ENCODE data around the gene ARL6IP5. TPM values are rescaled to one million over a fixed set of nuclear protein-coding genes. Genes with fewer than 3 reads are reported as not detected.

ARL6IP5 gene
- total and polyA plus RNA-seq, 2 donors from 2014 or later = 94.0 to 138 TPM

DNA sequence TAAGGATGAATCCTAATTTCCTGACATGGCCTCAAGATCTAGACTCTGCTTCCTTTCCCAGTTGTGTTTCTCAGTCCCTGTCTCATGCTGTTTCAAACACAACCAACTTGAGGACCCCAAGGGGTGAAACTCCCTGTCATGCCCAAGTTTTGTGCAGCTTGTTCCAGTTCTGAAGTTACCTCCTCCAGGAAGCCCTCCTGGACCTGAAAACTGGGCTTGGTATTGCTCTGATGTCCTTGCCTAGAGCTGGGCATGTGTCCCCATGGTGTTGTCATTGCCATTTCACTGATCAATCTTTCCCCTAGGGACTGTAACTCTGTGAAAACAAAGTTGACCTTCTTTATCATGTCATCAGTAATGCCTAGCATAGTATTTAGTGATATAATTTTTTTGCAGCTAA lies 43.8 kb downstream of the ARL6IP5 start:
- Histone ChIP-seq H3K4me1 (ENCODE audit: control insufficient read depth in 2 of 3, insufficient read depth in 2 of 3, low read depth in 1 of 3, low read length in 3 of 3) (no peaks in the 10 kb centered on the region), H3K27ac (ENCODE audit: low read depth in 2 of 2, low read length in 2 of 2) (no peak overlapping the region), H3K27me3 (ENCODE audit: control insufficient read depth, insufficient read depth, low read length) (no peaks in the 10 kb centered on the region), H3K9me3 (ENCODE audit: control insufficient read depth in 2 of 3, insufficient read depth in 1 of 3, low read length in 3 of 3) (no peaks in the 10 kb centered on the region), H3K4me3 (ENCODE audit: low read length in 3 of 3) (no peak overlapping the region), H3K36me3 (ENCODE audit: control insufficient read depth in 2 of 3, insufficient read depth in 3 of 3, low read length in 3 of 3) (no peaks in the 10 kb centered on the region), H3K9ac (ENCODE audit: low read length in 3 of 3) (no peak overlapping the region)
- FAIRE-seq (no peak), DNase-seq (no peak)
- TF ChIP-seq, protein P1, sequence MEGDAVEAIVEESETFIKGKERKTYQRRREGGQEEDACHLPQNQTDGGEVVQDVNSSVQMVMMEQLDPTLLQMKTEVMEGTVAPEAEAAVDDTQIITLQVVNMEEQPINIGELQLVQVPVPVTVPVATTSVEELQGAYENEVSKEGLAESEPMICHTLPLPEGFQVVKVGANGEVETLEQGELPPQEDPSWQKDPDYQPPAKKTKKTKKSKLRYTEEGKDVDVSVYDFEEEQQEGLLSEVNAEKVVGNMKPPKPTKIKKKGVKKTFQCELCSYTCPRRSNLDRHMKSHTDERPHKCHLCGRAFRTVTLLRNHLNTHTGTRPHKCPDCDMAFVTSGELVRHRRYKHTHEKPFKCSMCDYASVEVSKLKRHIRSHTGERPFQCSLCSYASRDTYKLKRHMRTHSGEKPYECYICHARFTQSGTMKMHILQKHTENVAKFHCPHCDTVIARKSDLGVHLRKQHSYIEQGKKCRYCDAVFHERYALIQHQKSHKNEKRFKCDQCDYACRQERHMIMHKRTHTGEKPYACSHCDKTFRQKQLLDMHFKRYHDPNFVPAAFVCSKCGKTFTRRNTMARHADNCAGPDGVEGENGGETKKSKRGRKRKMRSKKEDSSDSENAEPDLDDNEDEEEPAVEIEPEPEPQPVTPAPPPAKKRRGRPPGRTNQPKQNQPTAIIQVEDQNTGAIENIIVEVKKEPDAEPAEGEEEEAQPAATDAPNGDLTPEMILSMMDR (IDR thresholded peaks at IDR 0.05; ENCODE audit: borderline replicate concordance, extremely low read depth, insufficient read depth) = no peak
- intact Hi-C loops (cut with DNase I) = no loop called here

DNA sequence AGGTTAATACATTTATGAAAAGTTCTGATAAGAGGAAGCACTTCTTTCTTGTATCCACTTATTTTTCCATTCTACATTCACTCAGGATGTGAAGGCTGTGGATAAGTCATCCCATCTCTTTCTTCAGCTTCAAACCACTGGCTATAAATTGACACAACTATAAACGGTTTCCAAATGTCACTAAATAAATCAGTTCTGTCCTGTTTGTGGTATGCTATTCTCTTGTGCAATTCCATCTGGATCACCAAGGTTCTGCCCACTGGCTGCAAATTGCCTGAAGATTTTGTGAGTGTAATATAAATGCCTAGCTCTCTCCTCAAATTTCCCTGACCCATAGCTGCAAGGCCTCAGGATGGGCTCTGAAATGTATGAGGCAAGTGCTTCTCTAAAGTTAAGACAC lies 44.8 kb downstream of the ARL6IP5 start:
- Histone ChIP-seq H3K27ac (ENCODE audit: low read depth in 2 of 2, low read length in 2 of 2) (no peak overlapping the region), H3K36me3 (ENCODE audit: control insufficient read depth in 2 of 3, insufficient read depth in 3 of 3, low read length in 3 of 3) (no peaks in the 10 kb centered on the region), H3K27me3 (ENCODE audit: control insufficient read depth, insufficient read depth, low read length) (no peaks in the 10 kb centered on the region), H3K4me1 (ENCODE audit: control insufficient read depth in 2 of 3, insufficient read depth in 2 of 3, low read depth in 1 of 3, low read length in 3 of 3) (no peaks in the 10 kb centered on the region), H3K9me3 (ENCODE audit: control insufficient read depth in 2 of 3, insufficient read depth in 1 of 3, low read length in 3 of 3) (no peaks in the 10 kb centered on the region), H3K4me3 (ENCODE audit: low read length in 3 of 3) (no peak overlapping the region), H3K9ac (ENCODE audit: low read length in 3 of 3) (no peak overlapping the region)
- DNase-seq (no peak), FAIRE-seq (no peak)
- intact Hi-C loops (cut with DNase I) = no loop called here
- TF ChIP-seq, protein P1 (IDR thresholded peaks at IDR 0.05; ENCODE audit: borderline replicate concordance, extremely low read depth, insufficient read depth) = no peak

DNA sequence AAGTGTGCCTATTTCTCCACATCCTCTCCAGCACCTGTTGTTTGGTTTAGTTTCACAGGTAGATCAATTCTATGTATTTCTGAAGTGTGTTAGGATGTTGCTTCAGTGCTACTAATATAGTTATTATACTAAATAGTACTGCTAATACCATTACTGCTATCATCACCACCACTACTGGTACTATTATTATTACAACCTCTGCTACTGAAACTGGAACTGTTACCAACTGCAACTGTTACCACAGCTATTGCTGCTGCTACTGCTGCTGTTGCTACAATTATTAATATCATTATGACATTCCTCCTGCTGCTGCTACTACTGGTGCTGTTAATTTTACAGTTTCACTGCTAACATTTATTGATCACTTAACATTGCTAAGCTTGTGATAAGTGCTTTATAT lies 46.0 kb downstream of the ARL6IP5 start:
- Histone ChIP-seq H3K9me3 (ENCODE audit: control insufficient read depth in 2 of 3, insufficient read depth in 1 of 3, low read length in 3 of 3) (no peaks in the 10 kb centered on the region), H3K4me3 (ENCODE audit: low read length in 3 of 3) (no peak overlapping the region), H3K27ac (ENCODE audit: low read depth in 2 of 2, low read length in 2 of 2) (no peak overlapping the region), H3K36me3 (ENCODE audit: control insufficient read depth in 2 of 3, insufficient read depth in 3 of 3, low read length in 3 of 3) (no peaks in the 10 kb centered on the region), H3K27me3 (ENCODE audit: control insufficient read depth, insufficient read depth, low read length) (no peaks in the 10 kb centered on the region), H3K9ac (ENCODE audit: low read length in 3 of 3) (no peak overlapping the region), H3K4me1 (ENCODE audit: control insufficient read depth in 2 of 3, insufficient read depth in 2 of 3, low read depth in 1 of 3, low read length in 3 of 3) (no peaks in the 10 kb centered on the region)
- TF ChIP-seq, protein P1 (IDR thresholded peaks at IDR 0.05; ENCODE audit: borderline replicate concordance, extremely low read depth, insufficient read depth) = no peak
- DNase-seq (no peak), FAIRE-seq (no peak)
- intact Hi-C loops (cut with DNase I) = no loop called here

DNA sequence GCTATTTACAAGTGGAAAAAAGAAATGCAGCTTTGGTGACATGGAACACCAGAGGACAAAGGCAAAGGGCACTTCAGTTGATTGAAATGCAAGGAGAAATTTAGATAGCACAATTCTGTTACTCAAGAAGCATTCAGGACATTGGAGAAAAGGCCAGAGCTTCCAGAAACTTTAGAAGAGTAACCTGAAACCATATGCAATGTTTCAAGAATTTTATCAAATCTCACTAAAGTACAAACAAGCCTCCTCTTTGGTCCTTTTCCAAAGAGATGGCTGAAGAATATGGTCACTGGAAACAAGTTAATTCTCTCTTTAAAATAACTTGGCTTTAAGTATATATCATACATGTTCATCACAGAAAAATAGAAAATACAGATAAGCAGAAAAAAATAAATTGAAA lies 52.3 kb downstream of the ARL6IP5 start:
- DNase-seq (no peak), FAIRE-seq (no peak)
- H3K9me3 ChIP-seq (ENCODE audit: control insufficient read depth in 2 of 3, insufficient read depth in 1 of 3, low read length in 3 of 3) = no peaks in the 10 kb centered on the region
- no peaks in the 10 kb centered on the region for H3K36me3 ChIP-seq (ENCODE audit: control insufficient read depth in 2 of 3, insufficient read depth in 3 of 3, low read length in 3 of 3)
- intact Hi-C loops (cut with DNase I) = no loop called here
- no peak overlapping the region for H3K27ac ChIP-seq (ENCODE audit: low read depth in 2 of 2, low read length in 2 of 2)
- no peaks in the 10 kb centered on the region for H3K27me3 ChIP-seq (ENCODE audit: control insufficient read depth, insufficient read depth, low read length)
- TF ChIP-seq, protein P1 (IDR thresholded peaks at IDR 0.05; ENCODE audit: borderline replicate concordance, extremely low read depth, insufficient read depth) = no peak
- no peaks in the 10 kb centered on the region for H3K4me1 ChIP-seq (ENCODE audit: control insufficient read depth in 2 of 3, insufficient read depth in 2 of 3, low read depth in 1 of 3, low read length in 3 of 3)
- no peak overlapping the region for H3K9ac ChIP-seq (ENCODE audit: low read length in 3 of 3)
- no peak overlapping the region for H3K4me3 ChIP-seq (ENCODE audit: low read length in 3 of 3)

Measured in kidney (tissue), 14 donors.